NCI-H526 treated with DMSO at 0.1 percent for 48 hours (cell line): ENCODE measurements around the gene COL5A2.

Experiments
- DNase-seq: peaks from one replicate; lab custom pipeline; 2025; lab: John Stamatoyannopoulos, UW

The COL5A2 gene

GRCh38 chr2:189178726-189179569 lies 613 bp downstream of the COL5A2 start:
- DNase-seq: no peak

DNA sequence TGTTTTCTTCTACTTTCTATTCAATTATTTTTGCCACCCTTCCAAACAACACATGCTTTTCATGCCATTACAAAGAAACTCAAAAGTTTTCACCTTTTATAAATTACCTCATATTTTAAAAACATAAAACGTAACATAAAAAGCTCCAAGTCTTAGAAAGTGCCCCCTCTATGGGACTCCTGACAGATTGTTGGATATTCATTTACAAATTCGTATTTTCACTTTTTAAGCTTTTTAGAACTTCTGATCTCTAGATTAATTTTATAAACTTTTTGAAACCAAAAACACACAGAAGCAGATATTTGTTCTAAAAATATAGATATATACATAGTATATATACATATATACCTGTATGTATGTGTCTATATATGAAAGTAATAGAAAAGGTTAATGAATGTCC lies 1.5 kb downstream of the COL5A2 start:
- DNase-seq: no peak

GRCh38 chr2:189177251-189177840 lies 2.2 kb downstream of the COL5A2 start:
- DNase-seq: no peak

DNA sequence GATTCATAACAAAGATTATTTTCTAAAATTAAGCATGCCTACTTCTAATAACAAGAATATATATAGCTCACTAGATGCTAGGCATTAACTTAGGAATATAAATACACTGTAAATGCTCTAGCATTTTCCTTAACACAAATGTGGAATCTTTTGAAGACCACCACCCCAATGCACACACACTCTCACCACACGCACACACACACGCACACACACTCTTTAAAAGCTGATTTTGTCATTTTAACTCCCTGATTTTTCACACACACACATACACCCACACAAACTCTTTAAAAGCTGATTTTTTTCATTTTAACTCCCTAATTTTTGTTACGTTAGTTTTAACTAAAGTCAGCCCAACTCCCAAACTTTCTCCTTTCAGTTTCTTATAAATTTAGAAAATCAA lies 3.0 kb downstream of the COL5A2 start:
- no peak for DNase-seq

GRCh38 chr2:189175869-189176433 lies 3.6 kb downstream of the COL5A2 start:
- DNase-seq: no peak

DNA sequence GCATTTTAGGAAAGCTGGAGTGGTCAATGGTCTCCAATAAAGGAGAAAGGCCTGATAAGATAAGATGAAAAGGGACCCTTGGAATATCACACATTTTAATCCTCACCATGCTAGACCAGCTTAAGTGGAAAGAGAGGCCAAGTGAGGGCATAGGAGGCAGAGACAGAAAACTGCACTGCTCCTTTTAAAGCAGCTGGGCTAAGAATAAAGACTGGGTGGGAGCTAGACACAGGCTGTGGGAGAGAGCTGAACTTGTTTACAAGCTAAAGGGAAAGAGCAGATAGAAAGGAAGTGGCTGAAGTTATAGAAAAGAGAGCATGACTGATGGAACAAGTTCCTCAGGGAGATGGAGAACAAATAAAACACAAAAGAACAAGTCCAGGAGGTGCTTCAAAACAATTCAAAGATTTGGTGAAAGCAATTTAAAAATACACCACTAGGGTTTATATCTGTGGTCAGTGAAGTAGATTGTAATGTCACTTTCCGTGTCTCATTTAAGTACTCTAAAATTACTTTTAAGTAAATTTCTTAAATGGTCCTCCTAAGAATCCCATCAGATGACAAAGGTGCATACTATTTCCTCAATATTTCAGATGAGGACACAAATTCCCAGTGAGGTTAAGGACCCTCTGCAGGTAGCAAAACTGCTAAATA lies 7.5 kb downstream of the COL5A2 start:
- no peak for DNase-seq

DNA sequence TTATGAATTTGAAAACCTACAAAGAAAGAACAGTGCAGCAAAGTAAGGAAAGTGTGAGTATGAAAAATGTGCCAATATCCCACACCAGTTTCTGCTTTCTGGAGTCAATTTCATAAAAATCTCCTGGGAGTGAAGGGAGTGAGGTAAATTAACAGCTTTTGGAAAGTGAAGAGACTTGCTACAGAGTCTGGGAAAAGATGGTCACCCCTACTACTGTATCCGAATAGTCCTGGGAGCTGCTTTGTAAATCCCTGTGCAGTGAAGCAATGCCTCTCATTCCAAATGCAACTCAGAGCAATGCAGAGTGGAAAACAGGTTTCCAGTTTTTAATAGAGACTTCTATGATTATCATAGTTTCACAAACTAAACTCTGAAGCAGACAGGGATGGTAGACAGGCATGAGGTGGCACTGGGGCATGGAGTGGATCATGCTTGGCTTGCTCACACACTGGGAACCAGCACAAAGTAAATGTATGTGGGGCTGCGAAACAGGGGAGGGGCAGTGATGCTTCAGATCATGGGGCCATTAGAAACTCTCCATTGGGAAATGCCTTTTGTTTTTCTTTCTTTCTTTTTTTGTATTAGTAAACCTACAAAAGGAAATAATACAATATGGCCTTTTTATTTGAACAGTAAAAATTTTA lies 10.6 kb downstream of the COL5A2 start:
- DNase-seq: no peak

GRCh38 chr2:189165656-189166380 lies 13.7 kb downstream of the COL5A2 start:
- DNase-seq: no peak

- no peak for DNase-seq
Measured at GRCh38 chr2:189164746-189165145, 14.8 kb downstream of the COL5A2 start.

GRCh38 chr2:189163889-189164288 lies 15.7 kb downstream of the COL5A2 start:
- no peak for DNase-seq

DNA sequence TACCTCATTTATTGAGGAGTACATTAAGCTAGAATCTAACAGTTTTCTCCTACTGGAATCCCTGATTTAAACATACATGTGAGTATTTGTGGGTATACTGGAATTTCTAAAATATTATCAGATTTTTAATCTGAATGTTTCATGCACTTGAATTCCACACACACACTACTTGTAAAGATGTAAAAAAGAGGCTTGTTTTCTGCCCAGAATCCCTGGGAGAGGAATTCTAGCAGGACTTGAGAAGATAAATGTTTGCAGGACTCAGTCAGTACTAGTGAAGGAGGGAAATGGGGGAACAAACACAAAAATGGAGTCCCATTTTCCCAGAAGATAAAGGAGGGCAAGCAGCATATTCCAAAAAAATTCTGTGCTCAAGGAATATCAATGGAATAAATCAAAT lies 17.0 kb downstream of the COL5A2 start:
- no peak for DNase-seq

- no peak for DNase-seq
Measured at GRCh38 chr2:189161894-189162293, 17.7 kb downstream of the COL5A2 start.

GRCh38 chr2:189159717-189160116 lies 19.8 kb downstream of the COL5A2 start:
- no peak for DNase-seq

DNA sequence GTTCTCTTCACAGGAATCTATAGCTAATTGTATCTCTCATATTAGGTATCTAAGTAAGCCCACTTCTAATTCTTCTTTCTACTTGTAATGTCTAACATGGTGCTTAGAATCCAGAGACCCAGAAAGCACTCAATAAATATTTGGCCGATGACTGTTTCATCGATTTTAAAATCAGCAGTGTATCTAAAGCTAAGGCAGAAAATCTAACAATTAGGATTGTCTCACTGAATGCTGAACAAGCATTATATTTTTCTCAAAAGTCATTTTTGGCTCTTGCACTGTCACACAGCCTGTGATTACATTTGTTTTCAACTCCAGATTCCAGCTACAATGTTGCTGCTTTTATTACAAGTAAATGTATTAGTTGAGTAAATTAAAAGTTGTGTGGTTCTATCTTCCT lies 20.3 kb downstream of the COL5A2 start:
- DNase-seq: no peak

DNA sequence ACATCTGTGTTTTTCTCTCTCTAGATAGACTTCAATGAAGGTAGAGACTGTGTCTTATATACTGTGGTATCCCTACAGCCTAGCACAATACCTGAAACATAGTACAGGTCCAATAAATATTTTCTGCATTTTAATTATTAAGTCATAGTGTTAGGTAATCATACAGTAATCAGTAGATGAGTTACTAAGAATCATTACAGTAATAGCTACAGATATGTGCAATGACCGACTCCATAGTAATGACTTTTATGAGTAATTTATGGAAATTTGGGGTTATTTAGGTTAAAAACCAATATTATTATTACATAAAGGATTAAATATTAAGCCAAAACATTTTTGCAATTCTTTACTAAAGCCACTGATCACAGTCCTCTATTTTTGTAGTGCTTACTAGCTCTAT lies 21.6 kb downstream of the COL5A2 start:
- no peak for DNase-seq

GRCh38 chr2:189157456-189157855 lies 22.1 kb downstream of the COL5A2 start:
- no peak for DNase-seq

DNA sequence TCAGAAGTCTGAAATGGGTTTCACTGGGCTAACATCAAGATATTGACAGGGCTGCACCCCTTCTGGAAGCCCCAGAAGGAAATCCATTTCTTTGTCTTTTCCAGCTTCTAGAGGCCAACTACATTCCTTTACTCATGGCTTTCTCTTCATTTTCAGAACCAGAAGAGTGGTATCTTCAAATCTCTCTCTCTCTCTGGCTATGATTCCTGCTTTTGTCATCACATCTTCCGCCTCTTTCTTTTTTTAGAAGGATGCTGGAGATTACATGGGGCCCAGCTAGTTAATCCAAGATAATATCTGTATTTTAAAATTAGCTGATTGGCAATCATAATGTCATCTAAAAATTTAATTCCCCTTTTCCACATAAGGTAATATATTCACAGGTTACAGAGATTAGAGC lies 23.8 kb downstream of the COL5A2 start:
- no peak for DNase-seq

DNA sequence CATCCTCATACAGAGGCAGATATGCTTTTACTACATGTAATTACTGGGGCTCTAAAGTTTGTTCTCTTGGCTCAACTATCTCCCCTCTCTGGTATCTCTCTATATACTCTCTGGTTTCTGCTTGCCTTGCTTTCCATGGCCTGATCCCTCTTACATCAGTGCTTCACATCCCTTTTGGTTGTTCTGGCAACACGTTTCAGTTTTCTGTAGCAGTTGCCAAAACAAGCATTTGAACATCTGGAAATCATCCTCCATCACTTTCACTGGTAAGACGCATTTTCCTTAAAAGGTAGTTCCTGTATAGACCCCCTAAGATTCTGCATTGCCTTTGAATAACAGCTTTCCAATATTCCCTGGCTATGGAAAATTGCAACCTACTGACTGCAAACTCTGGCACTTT lies 25.9 kb downstream of the COL5A2 start:
- no peak for DNase-seq

DNA sequence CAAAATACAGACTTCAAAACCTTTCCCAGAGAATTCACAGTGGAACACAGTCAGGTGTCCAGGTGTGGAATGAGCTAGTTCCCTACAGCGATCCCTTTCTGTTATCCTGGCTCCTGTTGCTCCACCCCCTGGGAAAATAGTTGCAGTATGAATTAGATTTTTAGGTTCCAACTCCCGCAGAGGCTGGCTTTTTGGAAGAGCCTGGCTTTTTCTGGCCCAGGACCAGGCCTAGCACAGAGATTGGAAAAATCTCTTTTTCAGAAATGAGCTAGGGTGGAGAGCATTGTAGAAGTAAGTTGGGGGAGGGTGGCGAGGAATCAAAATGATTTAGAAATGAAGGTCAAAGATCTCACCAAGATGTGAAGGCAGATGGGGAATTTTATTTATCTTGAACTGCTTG lies 27.1 kb downstream of the COL5A2 start:
- DNase-seq: no peak

GRCh38 chr2:189151906-189152305 lies 27.7 kb downstream of the COL5A2 start:
- DNase-seq: no peak

GRCh38 chr2:189150033-189150432 lies 29.5 kb downstream of the COL5A2 start:
- no peak for DNase-seq

GRCh38 chr2:189147989-189148388 lies 31.6 kb downstream of the COL5A2 start:
- DNase-seq: no peak
